ENCODE results near the gene PCDHGB5.

DNA sequence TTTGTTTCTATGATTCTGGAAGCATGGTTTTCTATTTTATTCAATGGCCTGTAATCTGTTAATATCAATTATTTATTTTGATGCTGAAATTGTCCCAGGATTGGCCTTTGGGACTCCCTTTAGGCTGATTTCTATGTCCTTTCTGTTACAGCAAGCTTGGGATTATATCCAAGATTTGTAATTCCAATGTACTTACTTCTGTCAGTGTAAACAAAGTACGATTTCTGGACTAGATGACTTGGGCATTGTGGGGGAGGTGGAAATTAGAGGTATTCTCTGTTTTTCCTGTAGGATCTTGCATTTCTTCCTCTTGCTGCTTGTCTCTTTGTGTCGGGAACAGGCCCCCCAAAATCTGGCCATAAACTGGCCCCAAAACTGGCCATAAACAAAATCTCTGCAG, 36.3 kb downstream of the PCDHGB5 start:
- TF ChIP-seq KDM1A (CRISPR knock-in tag; IDR thresholded peaks at IDR 0.05) (no peak), YY1 (IDR thresholded peaks at IDR 0.05; ENCODE audit: insufficient read depth, insufficient replicate concordance, low read depth, low read length) (no peak), MAFF (IDR thresholded peaks at IDR 0.05; ENCODE audit: low read depth, low read length) (no peak), FOXK1 (CRISPR knock-in tag; IDR thresholded peaks at IDR 0.05; ENCODE audit: borderline replicate concordance, low read depth) (no peak), ZNF274 (CRISPR knock-in tag; IDR thresholded peaks at IDR 0.05) (no peak), MTA3 (CRISPR knock-in tag; IDR thresholded peaks at IDR 0.05) (no peak), TAF1 (CRISPR knock-in tag; IDR thresholded peaks at IDR 0.05) (no peak)
- TF ChIP-seq, protein P1, sequence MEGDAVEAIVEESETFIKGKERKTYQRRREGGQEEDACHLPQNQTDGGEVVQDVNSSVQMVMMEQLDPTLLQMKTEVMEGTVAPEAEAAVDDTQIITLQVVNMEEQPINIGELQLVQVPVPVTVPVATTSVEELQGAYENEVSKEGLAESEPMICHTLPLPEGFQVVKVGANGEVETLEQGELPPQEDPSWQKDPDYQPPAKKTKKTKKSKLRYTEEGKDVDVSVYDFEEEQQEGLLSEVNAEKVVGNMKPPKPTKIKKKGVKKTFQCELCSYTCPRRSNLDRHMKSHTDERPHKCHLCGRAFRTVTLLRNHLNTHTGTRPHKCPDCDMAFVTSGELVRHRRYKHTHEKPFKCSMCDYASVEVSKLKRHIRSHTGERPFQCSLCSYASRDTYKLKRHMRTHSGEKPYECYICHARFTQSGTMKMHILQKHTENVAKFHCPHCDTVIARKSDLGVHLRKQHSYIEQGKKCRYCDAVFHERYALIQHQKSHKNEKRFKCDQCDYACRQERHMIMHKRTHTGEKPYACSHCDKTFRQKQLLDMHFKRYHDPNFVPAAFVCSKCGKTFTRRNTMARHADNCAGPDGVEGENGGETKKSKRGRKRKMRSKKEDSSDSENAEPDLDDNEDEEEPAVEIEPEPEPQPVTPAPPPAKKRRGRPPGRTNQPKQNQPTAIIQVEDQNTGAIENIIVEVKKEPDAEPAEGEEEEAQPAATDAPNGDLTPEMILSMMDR (CRISPR knock-in tag; IDR thresholded peaks at IDR 0.05): no peak
